ENCODE results near the gene SAFB.

The SAFB gene

DNA sequence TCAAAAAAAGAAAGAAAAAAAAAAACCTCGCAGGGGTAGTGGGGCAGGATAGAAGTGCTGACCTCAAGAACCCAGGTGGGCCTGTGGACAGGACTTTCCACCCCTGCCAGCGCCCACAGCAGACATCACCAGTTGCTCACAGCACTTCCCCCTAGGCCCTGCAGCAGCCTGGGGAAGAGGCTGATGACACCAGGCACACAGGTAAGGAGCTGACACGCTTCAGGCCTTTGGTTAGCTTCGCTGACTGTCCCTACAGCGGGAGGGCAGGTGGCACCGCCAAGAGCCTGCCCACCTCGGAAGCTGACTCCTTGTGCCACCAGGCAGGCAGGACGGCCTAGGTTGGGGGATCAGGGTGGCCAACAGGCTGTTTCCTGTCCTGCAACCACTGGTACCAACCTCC, 88.1 kb downstream of the SAFB start:
- TF ChIP-seq, protein P1, sequence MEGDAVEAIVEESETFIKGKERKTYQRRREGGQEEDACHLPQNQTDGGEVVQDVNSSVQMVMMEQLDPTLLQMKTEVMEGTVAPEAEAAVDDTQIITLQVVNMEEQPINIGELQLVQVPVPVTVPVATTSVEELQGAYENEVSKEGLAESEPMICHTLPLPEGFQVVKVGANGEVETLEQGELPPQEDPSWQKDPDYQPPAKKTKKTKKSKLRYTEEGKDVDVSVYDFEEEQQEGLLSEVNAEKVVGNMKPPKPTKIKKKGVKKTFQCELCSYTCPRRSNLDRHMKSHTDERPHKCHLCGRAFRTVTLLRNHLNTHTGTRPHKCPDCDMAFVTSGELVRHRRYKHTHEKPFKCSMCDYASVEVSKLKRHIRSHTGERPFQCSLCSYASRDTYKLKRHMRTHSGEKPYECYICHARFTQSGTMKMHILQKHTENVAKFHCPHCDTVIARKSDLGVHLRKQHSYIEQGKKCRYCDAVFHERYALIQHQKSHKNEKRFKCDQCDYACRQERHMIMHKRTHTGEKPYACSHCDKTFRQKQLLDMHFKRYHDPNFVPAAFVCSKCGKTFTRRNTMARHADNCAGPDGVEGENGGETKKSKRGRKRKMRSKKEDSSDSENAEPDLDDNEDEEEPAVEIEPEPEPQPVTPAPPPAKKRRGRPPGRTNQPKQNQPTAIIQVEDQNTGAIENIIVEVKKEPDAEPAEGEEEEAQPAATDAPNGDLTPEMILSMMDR (IDR thresholded peaks at IDR 0.05; ENCODE audit: low read depth, low read length): no peak
- in situ Hi-C loops (cut with HindIII; ENCODE audit: low sequenced_read_pairs): no loop called here
- DNase-seq (ENCODE audit: low read depth, low spot score): no peak
- no peak overlapping the region for H3K4me3 ChIP-seq (ENCODE audit: low read depth, low read length)

DNA sequence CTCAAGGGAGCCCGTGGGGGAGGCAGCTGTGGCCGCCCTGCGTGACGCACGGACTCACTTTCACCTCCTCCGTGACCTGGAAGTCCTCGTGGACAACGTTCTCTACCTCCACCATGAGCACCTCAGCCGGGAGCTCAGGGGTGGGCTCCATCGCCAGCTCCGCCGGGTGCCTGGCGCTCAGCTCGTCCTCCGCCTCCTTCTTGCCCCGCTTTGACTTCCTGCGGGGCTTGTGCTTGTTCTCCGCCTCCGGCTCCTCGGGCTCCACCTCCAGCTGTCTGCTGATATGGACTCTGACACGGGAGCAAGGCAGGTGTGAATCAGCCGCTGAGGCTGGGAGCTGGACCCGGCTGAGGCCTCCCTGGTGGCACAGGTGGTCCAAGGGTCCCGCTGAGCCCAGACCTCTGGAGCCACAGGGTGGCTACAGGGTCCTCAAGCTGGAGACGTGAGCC, 88.9 kb downstream of the SAFB start:
- TF ChIP-seq, protein P1 (IDR thresholded peaks at IDR 0.05; ENCODE audit: low read depth, low read length): no peak
- H3K4me3 ChIP-seq (ENCODE audit: low read depth, low read length): no peak overlapping the region
- in situ Hi-C loops (cut with HindIII; ENCODE audit: low sequenced_read_pairs): no loop called here
- no peak for DNase-seq (ENCODE audit: low read depth, low spot score)

DNA sequence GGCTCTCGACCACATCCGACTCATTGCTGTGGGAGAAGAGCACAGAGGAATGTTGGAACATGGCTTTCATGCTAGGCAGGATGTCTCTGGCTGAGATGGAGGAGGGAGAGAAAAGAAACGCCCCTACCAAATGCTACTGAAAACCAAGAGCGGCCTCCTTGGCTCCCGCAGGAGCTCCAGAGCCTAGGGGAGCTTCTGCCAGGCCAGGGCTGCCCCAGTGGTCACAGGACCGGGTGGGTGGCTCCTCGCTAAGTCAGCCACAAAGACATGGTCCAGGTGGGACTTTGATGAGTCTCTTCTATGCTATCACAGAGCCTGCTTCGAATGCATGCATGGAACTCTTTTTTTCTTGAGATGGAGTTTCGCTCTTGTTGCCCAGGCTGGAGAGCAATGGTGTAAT, 90.3 kb downstream of the SAFB start:
- DNase-seq (ENCODE audit: low read depth, low spot score): no peak
- in situ Hi-C loops (cut with HindIII; ENCODE audit: low sequenced_read_pairs): no loop called here
- no peak overlapping the region for H3K4me3 ChIP-seq (ENCODE audit: low read depth, low read length)
- TF ChIP-seq, protein P1 (IDR thresholded peaks at IDR 0.05; ENCODE audit: low read depth, low read length): no peak

DNA sequence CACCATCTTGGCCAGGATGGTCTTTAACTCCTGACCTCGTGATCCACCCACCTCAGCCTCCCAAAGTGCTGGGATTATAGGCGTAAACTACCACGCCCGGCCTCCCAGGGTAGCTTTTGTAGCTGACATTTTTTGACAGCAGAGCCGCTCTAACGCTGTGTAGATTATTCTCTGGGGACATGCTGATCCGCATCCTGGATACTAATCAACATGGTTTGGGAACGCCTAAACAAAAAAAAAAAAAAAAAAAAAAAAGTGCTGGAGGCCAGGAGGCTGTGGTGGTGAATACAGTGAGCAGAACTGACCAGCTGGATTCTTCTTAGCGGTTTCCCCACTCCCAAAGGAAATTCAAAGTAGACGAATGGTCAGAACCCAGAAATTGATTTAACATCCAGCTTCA, 91.9 kb downstream of the SAFB start:
- in situ Hi-C loops (cut with HindIII; ENCODE audit: low sequenced_read_pairs): no loop called here
- TF ChIP-seq, protein P1 (IDR thresholded peaks at IDR 0.05; ENCODE audit: low read depth, low read length): no peak
- DNase-seq (ENCODE audit: low read depth, low spot score): no peak

DNA sequence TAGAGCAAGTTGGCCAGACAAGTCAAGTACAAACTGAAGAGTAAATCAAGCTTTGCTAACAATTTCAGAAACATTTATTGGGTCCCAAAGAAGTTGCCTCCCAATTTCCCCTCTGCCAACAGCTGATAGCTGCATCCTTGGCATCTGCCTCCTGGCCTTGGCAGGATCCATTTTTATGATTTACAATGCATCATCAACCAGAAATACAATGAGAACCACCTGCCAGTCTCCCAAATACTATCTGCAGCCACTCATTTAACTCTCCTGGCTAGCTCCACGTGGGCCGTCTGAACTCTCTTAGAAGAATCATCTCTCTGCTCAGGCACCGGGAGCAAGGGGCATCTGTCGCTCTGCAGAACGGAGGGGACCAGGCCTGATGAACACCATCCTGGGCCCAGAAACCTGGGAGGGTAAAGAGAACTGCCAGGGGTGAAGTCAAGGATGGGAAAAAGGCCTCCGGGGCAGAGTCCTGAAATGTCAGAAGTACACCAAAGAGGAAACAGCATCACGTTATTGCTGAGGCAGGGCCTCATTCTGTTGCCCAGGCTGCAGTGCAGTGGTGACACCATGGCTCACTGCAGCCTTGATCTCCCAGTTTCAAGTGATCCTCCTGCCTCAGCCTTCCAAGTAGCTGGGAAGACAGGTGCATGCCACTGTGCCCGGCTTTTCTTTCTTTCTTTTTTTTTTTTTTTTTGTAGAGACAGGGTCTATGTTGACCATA, 94.5 kb downstream of the SAFB start:
- TF ChIP-seq, protein P1 (IDR thresholded peaks at IDR 0.05; ENCODE audit: low read depth, low read length): no peak
- in situ Hi-C loops (cut with HindIII; ENCODE audit: low sequenced_read_pairs): no loop called here
- DNase-seq (ENCODE audit: low read depth, low spot score): no peak
- H3K4me3 ChIP-seq (ENCODE audit: low read depth, low read length): no peak overlapping the region

More for the DNA sequence above, 91.9 kb downstream of the SAFB start:
- H3K4me3 ChIP-seq (ENCODE audit: low read depth, low read length): no peak overlapping the region
